C4-2B (cell line): Measurements from ENCODE around the gene EFHC2.

ENCODE experiments used
- ZFX ChIP-seq: fragments of 450-650 bp; IDR thresholded peaks from 2 replicates; pipeline ENCODE4 v1.6.1; 2017
- TF ChIP-seq, protein P1 (sequence below): fragments of 450-650 bp; conservative IDR thresholded peaks from 2 replicates; pipeline ENCODE4 v1.5.1; 2017; ENCODE audit warnings: mild to moderate bottlenecking

DNA sequence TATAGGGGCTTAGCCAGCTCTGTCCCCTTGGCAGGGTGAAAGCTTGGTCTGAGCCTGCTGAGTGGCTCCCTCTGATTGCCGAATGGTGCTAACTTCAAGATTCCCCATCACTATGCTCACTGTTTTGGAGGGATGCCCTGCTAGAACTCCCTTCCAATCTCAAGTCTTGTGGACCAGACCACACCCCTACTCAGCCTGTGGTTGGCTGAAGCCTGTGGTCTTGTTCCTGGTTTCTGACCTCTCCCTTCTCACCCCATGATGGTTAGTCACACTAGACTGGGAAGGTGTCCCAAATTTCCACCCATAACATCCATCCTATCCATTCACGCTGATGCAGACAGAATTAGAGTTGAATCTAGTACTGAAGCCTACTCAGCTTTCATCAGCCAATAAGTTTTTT, 185.6 kb downstream of the EFHC2 start:
- TF ChIP-seq, protein P1, sequence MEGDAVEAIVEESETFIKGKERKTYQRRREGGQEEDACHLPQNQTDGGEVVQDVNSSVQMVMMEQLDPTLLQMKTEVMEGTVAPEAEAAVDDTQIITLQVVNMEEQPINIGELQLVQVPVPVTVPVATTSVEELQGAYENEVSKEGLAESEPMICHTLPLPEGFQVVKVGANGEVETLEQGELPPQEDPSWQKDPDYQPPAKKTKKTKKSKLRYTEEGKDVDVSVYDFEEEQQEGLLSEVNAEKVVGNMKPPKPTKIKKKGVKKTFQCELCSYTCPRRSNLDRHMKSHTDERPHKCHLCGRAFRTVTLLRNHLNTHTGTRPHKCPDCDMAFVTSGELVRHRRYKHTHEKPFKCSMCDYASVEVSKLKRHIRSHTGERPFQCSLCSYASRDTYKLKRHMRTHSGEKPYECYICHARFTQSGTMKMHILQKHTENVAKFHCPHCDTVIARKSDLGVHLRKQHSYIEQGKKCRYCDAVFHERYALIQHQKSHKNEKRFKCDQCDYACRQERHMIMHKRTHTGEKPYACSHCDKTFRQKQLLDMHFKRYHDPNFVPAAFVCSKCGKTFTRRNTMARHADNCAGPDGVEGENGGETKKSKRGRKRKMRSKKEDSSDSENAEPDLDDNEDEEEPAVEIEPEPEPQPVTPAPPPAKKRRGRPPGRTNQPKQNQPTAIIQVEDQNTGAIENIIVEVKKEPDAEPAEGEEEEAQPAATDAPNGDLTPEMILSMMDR, result no peak
- no peak for TF ChIP-seq ZFX
